ENCODE results near the gene SPG11.

DNA sequence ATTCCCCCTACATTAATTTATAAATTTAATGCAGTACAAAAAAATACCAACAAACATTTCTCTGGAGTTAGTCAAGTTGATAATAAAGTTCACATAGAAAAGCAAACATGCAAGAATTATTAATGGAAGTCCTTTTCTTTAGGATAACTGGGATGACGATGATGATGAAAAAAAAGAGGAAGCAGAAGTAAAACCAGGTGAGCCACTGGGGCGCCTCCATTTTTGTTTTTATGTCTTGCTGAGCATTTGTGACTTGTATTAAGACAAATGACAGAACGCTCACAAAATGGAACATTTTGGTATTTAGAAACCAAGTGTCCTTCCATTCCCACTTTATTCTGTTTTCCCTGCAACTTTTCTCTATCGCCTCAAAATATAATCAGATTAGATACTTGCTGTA lies 112.7 kb downstream of the SPG11 start:
- TF ChIP-seq EZH2 (IDR thresholded peaks at IDR 0.05; ENCODE audit: insufficient read depth, poor library complexity, severe bottlenecking) (no peak), EZH2phosphoT487 (IDR thresholded peaks at IDR 0.05; ENCODE audit: insufficient read depth, low read depth) (no peak)

Measured in GM23248 (cell line).